Loucy (cell line): ENCODE measurements around the gene KRTAP9-7.

Experiments used
- CTCF ChIP-seq: fragments of 200-600 bp; sonication (generic); conservative IDR thresholded peaks from 2 replicates; pipeline ENCODE4 v1.5.1; 2014; ENCODE audit warnings: mild to moderate bottlenecking, antibody characterized with exemption, low read length
- EZH2phosphoT487 ChIP-seq: fragments of 200-600 bp; IDR thresholded peaks from 2 replicates; pipeline ENCODE4 v1.6.1; 2018; ENCODE audit warnings: antibody characterized with exemption, mild to moderate bottlenecking, moderate library complexity, borderline replicate concordance

GRCh38 chr17:41308251-41308917 lies 32.9 kb downstream of the KRTAP9-7 start:
- TF ChIP-seq CTCF: no peak
- no peak for TF ChIP-seq EZH2phosphoT487
